HG02943 (cell line): Measurements from ENCODE around the gene SLAMF6.

Experiments
- ATAC-seq: cut with Tn5 transposase; IDR thresholded peaks from one replicate; pipeline ENCODE4 v1.9.1; 2021; ENCODE audit warnings: mild to moderate bottlenecking, low read depth, moderate library complexity; ENCODE audit not compliant: unreplicated experiment

The SLAMF6 gene

GRCh38 chr1:160474392-160475242 is 48.4 kb downstream of the SLAMF6 start:
- ATAC-seq: no peak

DNA sequence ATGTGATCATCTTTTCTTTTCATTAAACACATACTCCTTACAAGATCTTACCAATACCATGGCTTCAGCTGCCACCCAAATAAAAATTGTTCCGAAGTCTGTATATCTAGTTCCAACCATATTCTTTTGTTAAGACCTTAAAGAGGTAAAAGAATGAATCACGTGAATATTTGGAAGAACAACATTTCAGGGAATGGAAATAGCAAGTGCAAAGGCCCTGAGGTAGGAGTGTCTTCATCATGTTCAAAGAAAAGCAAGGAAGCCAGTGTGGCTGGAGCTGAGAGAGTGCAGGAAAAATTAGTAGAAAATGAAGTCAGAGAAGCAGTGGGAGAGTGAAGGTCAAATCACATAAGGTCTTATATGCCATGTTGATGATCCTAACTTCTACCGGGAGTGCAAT is 50.9 kb downstream of the SLAMF6 start:
- no peak for ATAC-seq

GRCh38 chr1:160471253-160471652 is 51.8 kb downstream of the SLAMF6 start:
- no peak for ATAC-seq

- ATAC-seq: no peak
Observed at GRCh38 chr1:160467576-160467975, 55.5 kb downstream of the SLAMF6 start.

DNA sequence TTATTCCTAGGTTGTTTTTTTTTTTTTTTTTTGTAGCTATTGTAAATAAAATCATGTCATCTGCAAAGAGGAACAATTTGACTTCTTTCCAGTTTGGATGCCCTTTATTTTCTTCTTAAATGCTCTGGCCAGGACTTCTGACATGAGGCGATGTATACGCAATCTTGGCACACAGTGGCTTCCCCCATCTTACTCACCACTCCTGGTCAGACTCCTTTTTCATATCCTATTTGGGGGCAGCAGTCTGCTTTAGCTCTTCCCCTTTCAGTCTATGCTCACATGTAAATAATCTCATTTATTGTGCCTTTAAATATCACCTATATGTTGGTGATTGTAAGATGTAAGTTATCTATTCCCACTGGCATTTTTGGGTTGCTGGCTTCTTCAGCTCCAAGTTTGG is 56.1 kb downstream of the SLAMF6 start:
- no peak for ATAC-seq

DNA sequence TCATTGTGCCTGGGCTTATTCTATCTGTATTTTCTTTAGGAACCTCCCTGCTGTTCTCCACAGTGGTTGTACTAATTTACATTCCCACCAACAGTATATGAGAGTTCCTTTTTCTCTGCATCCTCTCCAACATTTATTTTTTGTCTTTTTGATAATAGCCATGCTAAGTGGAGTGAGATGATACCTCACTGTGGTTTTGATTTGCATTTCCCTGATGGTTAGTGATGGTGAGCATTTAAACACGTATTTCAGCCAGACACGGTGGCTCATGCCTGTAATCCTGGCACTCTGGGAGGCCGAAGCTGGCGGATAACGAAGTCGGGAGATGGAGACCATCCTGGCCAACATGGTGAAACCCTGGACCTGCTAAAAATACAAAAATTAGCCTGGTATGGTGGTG is 57.9 kb downstream of the SLAMF6 start:
- no peak for ATAC-seq

DNA sequence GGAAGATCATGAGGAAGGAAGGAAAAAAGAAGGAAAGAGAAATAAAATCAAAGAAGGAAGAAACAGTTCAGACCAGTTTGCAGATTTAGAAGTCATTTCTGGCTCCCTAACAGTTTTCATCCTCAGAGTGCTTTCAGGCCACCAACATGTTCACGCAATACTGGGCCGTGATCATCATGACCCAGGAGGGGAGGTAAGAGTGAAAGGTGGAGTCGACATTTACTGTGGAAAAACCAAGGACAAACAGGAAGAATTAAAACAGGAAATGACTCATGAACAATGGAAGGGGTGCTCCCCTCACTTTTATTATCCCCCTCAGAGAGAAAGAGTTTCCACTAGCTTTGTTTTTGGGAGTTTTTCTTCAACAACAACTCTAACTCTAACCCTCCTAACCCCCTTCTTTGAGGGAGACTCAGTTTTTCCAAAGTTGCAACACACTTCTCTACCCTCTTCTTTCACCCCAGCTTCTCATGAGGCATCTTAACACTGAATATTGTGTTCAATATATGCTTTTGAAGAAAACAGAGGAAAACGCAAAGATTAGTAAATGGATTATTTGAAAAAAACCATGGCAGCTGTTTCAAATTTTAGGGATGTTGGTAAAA is 62.3 kb downstream of the SLAMF6 start:
- no peak for ATAC-seq

- no peak for ATAC-seq
Observed at GRCh38 chr1:160460214-160460642, 62.8 kb downstream of the SLAMF6 start.

DNA sequence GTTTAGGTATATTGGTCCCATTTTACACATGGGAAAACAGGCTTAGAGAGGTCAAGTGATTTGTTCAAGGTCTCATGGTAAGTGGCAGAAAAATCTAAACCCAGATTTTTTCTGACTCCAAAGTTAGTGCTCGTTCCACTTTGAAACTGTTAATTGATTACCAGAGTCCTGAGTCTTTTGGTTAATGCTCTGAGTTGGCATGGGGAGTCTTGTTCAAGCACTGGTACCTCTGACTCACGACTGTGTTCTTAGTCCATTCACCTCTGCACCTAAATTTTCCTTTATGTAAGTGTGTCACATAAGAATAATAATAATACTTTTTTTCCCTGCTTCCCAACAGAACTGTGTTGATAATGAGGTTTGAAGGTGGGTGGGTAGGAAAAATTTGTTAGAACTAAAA is 63.4 kb downstream of the SLAMF6 start:
- ATAC-seq: no peak

GRCh38 chr1:160459056-160459455 is 64.0 kb downstream of the SLAMF6 start:
- no peak for ATAC-seq

- no peak for ATAC-seq
Observed at GRCh38 chr1:160455153-160455517, 67.9 kb downstream of the SLAMF6 start.

DNA sequence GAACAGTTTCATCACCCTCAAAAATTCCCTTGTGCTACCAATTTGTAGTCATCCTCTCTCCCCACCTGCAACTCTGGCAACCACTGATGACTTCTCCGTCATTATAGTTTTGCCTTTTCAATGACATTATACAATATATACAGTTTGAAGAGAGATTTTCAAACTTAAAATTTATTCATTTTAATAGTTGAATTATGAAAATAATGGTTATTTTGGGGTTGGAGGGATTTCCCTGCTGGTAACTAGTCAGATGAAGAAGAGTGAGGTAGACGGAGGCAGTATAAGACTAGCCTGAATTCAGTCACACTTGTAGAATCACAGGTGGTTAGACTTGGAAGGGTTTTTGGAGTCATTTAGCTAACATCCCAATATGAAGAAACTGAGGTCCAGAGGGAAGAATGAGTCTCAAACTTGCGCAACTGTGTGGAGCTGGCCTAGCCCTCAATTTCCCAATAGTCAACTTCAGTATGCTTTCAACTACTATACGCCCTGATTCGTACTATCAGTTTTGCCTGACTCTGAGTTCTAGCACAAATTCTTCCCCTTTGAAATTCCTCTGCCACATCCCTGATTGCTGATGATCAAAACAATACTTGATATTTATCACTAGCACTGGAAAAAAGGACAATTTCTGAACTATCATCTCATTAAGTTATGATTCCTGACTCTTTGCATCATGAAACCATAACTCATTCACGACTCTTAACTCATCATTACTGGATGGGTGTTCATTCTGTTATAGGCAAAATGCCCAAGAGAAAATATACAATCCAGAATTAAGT is 68.5 kb downstream of the SLAMF6 start:
- ATAC-seq: no peak

DNA sequence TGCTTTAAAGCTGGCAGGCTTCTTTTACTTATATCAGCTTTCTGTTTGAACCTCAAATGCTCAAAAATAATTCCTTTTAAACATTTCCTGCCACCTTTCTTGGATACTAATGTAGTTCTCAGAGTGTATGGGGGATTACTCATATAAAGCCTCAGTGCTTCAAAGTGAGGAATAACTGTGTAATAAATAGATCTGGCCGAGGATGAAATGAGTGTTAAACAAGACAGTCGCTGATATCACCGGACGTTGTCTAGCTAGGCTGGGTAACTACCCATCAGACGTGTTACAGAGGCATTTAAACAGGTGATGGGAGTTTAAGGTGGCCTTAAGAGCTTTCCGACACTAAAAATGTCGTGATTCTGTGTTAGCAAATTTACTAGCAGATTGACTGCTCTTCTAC is 69.6 kb downstream of the SLAMF6 start:
- no peak for ATAC-seq

DNA sequence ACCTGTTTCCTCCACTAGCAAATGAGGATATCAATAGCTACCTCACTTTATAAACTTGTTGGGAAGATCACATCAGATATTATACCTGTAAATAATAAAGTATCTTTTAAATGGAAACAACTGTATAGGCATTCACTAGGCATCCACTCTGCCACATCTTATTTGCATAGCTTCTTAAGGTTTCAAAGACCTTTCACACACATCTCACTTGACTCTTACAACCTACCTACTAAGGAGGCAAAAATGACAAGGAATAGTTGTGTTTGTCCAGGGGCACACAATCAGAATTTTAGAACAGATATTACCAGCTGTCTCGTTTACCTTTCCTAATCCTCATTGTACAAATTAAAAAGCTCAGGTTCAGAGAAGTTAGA is 71.2 kb downstream of the SLAMF6 start:
- ATAC-seq: no peak

- no peak for ATAC-seq
Observed at GRCh38 chr1:160451119-160451858, 71.8 kb downstream of the SLAMF6 start.

- no peak for ATAC-seq
Observed at GRCh38 chr1:160449494-160449893, 73.6 kb downstream of the SLAMF6 start.

DNA sequence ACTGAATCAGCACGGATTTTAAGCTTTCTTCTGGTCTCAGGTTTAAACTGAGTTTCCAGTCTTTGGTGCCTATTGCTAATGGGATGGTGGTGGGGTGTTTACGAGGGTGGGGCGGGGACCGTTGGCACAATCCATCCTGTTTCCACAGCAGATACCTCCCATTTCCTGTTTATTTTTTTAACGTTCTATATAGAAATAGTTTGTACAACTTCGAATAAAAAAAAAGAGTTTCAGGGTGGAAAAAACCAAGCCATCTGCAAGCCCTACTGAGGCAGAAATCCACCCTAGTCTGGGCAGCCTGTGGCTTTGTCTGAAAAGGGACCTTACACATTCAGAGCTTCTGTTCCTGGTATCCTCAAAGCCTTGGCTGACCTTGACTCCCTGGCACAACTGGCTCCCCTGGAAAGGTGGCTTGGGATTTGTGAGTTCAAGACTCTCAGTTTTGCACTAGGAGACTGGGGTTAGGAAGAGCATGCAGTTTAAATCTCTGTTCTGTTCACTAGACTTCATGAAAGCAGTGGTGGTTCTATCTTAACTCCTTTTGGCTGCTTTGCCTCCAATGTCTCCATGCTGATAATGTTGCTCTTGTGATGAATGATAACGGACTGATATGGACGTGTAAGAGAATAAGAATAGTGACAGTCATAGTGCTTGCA is 76.0 kb downstream of the SLAMF6 start:
- no peak for ATAC-seq

GRCh38 chr1:160439718-160440117 is 83.3 kb downstream of the SLAMF6 start:
- ATAC-seq: no peak

DNA sequence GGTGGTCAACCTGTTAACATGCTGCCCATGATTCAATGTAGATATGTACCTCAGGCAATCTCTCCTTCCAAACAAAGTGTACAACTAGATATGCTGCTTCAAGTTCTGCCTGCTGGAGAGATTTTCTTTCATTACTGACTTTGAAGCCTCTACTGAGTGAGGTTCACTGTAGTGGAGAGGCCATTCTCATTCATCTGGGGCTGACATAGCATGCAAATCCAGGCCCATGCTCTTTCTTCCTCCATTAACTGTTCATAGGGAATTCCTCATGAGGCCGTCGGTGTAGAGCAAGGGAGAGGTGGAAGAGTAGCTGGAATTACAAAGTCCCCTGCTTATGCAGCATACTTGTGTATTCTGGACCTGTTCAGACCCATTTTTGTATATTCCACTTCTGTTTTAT is 84.1 kb downstream of the SLAMF6 start:
- no peak for ATAC-seq

- ATAC-seq: no peak
Observed at GRCh38 chr1:160438317-160438918, 84.6 kb downstream of the SLAMF6 start.
